ENCODE measurements around the gene CCDC6. TPM values are rescaled to one million over a fixed set of nuclear protein-coding genes. Genes with fewer than 3 reads are reported as not detected.

The CCDC6 gene
- total RNA-seq, 2 experiments from 2014 or later, result 21.6 to 22.1 TPM

DNA sequence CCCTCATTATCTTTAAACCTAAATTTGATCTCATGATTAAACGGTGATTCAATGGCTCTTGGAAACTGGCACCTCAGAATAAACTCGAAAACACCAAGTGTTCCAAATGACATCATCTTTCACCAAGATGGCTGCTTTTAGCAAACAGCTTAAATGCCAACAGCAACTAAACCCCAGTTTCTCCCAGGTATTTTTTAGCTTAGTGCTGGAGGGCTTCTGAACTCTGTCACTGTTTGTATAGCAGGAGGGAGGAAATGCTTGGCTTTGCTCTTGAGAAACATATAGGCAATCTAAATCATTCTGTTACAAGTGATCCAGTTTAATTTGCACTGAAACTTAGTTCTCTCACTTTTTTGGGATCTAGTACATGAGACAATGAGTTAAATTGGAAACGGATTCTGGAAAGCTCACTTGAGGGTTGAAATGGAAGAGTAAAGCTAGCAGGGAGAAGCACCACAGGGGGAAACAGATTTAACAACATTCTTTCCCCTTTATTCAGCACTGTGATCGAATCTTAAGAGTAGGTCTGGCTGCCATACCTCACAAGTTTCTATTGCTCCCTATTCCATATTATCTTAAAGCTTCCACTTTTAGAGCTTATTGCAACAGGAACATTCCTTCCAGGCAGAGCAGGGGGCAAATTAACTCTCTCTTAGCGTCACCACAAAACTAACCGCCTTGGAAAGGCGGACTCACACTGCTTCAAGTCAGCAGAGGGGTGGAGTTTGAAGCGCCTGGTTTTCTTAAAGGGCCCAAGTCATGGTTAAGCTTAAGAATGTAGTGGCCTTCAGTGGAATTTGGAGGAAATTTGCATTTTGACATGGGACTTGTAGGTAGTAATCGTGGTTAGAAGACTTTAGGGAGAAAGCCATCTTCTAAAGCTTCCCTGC, 1.8 kb upstream of the CCDC6 start:
- H3K36me3 ChIP-seq (ENCODE audit: insufficient read depth, low read length), result no peaks in the 10 kb centered on the region
- peaks cover 39% of the 10 kb centered on the region for H3K4me1 ChIP-seq (ENCODE audit: insufficient read depth, low read length)
- Mint-ChIP-seq H3K4me3 (peak overlapping the region; percentile 91), H3K27me3 (no peaks in the 10 kb centered on the region), H3K36me3 (ENCODE audit: low read depth) (peaks cover 11% of the 10 kb centered on the region), H3K9me3 (no peaks in the 10 kb centered on the region), H3K4me1 (ENCODE audit: low read depth) (peaks cover 49% of the 10 kb centered on the region), H3K27ac (peak overlapping the region; percentile 89)
- H3K27me3 ChIP-seq (ENCODE audit: control insufficient read depth in 1 of 2, insufficient read depth in 2 of 2, low read length in 2 of 2), result no peaks in the 10 kb centered on the region
- CTCF ChIA-PET, result interaction anchor here (0.9 kb wide), 1 partner anchor 35 kb away, joined by 3 read pairs; no protein-coding TSS in a partner anchor
- intact Hi-C loops (cut with DNase I, micrococcal nuclease), result loop anchor here (1.0 to 10.0 kb wide), 7 partner anchors 41 to 1987 kb away; partner anchors contain the start of genes CDK1 (in 2 of the 2), CISD1 (in 1 of the 2) and IPMK (in 1 of the 2)
- H3K9me3 ChIP-seq (ENCODE audit: control insufficient read depth in 1 of 2, insufficient read depth in 1 of 2, low read length in 2 of 2), result no peaks in the 10 kb centered on the region
- POLR2A ChIA-PET, result interaction anchor here (0.6 to 3.6 kb wide), 9 partner anchors 27 to 1639 kb away, joined by 3 to 30 read pairs (median 3); partner anchors contain the start of gene CISD1
- peak overlapping the region; percentile 86 for H3K4me3 ChIP-seq (ENCODE audit: low read length)
- DNase-seq (peak in 13 of 14 experiments; percentile 11 to 72 (median 30)), ATAC-seq (ENCODE audit: poor library complexity) (no peak)
- TF ChIP-seq, protein P1, sequence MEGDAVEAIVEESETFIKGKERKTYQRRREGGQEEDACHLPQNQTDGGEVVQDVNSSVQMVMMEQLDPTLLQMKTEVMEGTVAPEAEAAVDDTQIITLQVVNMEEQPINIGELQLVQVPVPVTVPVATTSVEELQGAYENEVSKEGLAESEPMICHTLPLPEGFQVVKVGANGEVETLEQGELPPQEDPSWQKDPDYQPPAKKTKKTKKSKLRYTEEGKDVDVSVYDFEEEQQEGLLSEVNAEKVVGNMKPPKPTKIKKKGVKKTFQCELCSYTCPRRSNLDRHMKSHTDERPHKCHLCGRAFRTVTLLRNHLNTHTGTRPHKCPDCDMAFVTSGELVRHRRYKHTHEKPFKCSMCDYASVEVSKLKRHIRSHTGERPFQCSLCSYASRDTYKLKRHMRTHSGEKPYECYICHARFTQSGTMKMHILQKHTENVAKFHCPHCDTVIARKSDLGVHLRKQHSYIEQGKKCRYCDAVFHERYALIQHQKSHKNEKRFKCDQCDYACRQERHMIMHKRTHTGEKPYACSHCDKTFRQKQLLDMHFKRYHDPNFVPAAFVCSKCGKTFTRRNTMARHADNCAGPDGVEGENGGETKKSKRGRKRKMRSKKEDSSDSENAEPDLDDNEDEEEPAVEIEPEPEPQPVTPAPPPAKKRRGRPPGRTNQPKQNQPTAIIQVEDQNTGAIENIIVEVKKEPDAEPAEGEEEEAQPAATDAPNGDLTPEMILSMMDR (IDR thresholded peaks at IDR 0.05), result no peak
- H3K27ac ChIP-seq (ENCODE audit: low read depth in 1 of 2, low read length in 2 of 2), result peak overlapping the region; percentile 68 to 83

DNA sequence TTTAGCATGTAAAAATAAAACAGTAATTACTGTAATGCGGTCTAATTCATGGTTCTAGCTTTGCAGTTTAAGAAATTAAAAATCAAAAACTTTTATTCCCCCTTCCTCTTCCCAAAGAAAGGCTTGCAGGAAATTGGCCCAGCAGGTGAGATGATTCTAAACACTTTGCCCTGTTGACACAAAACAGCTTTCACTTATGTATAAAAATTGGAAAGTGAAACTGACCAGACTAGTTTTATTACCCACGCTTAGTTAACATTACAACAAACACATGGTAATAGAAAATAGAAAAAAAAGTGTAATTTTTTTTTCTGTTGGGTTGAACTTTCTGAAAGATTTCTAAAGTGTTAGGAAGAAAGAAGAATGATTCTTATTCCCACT, 1.2 kb upstream of the CCDC6 start:
- DNase-seq, result peak in 2 of 14 experiments; percentile 15 to 35
- H3K36me3 ChIP-seq (ENCODE audit: insufficient read depth, low read length), result no peaks in the 10 kb centered on the region
- H3K4me1 ChIP-seq (ENCODE audit: insufficient read depth, low read length), result peaks cover 39% of the 10 kb centered on the region
- TF ChIP-seq, protein P1 (IDR thresholded peaks at IDR 0.05), result no peak
- no peaks in the 10 kb centered on the region for H3K27me3 Mint-ChIP-seq
- intact Hi-C loops (cut with DNase I, micrococcal nuclease), result loop anchor here (1.0 to 10.0 kb wide), 7 partner anchors 40 to 1987 kb away; partner anchors contain the start of genes CDK1 (in 2 of the 2), CISD1 (in 1 of the 2) and IPMK (in 1 of the 2)
- POLR2A ChIA-PET, result interaction anchor here (1.1 to 3.6 kb wide), 4 partner anchors 28 to 1523 kb away, joined by 3 to 30 read pairs (median 3); no protein-coding TSS in a partner anchor
- H3K9me3 Mint-ChIP-seq, result no peaks in the 10 kb centered on the region
- no peaks in the 10 kb centered on the region for H3K27me3 ChIP-seq (ENCODE audit: control insufficient read depth in 1 of 2, insufficient read depth in 2 of 2, low read length in 2 of 2)
- H3K9me3 ChIP-seq (ENCODE audit: control insufficient read depth in 1 of 2, insufficient read depth in 1 of 2, low read length in 2 of 2), result no peaks in the 10 kb centered on the region
- CTCF ChIA-PET, result interaction anchor here (0.9 to 1.9 kb wide), 4 partner anchors 15 to 1523 kb away, joined by 3 to 10 read pairs (median 4); partner anchors contain the start of gene TFAM
- H3K4me3 ChIP-seq (ENCODE audit: low read length), result peak overlapping the region; percentile 86
- peak overlapping the region; percentile 89 for H3K27ac Mint-ChIP-seq
- ATAC-seq (ENCODE audit: poor library complexity), result no peak
- H3K36me3 Mint-ChIP-seq (ENCODE audit: low read depth), result peaks cover 16% of the 10 kb centered on the region
- H3K4me3 Mint-ChIP-seq, result peak overlapping the region; percentile 91
- peak overlapping the region; percentile 68 to 83 for H3K27ac ChIP-seq (ENCODE audit: low read depth in 1 of 2, low read length in 2 of 2)
- peaks cover 56% of the 10 kb centered on the region for H3K4me1 Mint-ChIP-seq (ENCODE audit: low read depth)

DNA sequence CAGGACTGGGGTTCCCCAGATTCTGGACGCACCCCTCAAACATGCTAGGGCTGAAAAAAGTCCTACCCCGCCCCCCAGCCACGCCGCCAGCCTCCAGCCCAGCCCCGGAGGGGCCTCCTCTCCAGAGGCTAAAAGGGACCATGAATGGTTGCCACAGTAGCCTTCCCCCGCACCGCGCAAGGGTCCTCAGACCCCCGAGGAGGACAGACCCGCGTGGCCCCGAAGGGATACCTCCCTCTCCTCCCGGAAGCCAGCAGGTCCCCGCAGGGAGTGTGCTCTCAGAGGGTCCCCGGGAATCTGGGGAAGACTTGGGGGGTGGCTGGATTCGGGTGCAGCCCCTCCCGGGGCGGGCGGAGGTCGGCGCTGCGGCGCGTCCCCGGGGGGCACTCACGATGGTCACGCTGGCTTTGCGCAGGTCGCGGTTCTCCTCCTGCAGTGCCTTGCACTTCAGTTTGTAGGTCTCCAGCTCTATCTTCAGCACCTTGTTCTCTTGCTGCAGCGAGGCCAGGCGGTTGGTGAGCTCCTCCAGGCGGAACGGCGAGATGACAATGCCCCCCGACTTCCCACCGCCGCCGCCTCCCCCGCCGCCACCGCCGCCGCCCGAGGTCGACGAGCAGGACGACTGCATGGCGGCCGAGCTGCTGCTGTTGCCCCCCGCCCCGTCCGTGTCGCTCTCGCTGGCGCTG, 482 bp downstream of the CCDC6 start:
- intact Hi-C loops (cut with DNase I, micrococcal nuclease), result loop anchor here (2.0 to 10.0 kb wide), 6 partner anchors 39 to 1989 kb away; partner anchors contain the start of genes CDK1 (in 2 of the 2), CISD1 (in 1 of the 2) and IPMK (in 1 of the 2)
- Histone ChIP-seq H3K9me3 (ENCODE audit: control insufficient read depth in 1 of 2, insufficient read depth in 1 of 2, low read length in 2 of 2) (no peaks in the 10 kb centered on the region), H3K27me3 (ENCODE audit: control insufficient read depth in 1 of 2, insufficient read depth in 2 of 2, low read length in 2 of 2) (no peaks in the 10 kb centered on the region), H3K36me3 (ENCODE audit: insufficient read depth, low read length) (peaks cover 3% of the 10 kb centered on the region), H3K4me1 (ENCODE audit: insufficient read depth, low read length) (peaks cover 39% of the 10 kb centered on the region), H3K4me3 (ENCODE audit: low read length) (peak overlapping the region; percentile 86), H3K27ac (ENCODE audit: low read depth in 1 of 2, low read length in 2 of 2) (peak overlapping the region in 1 of 2 donors; percentile 83)
- TF ChIP-seq, protein P1 (IDR thresholded peaks at IDR 0.05), result no peak
- DNase-seq, result peak in 3 of 14 experiments; percentile 15 to 38 (median 22)
- Mint-ChIP-seq H3K27ac (peak overlapping the region; percentile 89), H3K36me3 (ENCODE audit: low read depth) (peaks cover 16% of the 10 kb centered on the region), H3K4me1 (ENCODE audit: low read depth) (peaks cover 69% of the 10 kb centered on the region), H3K27me3 (no peaks in the 10 kb centered on the region), H3K4me3 (peak overlapping the region; percentile 91), H3K9me3 (no peaks in the 10 kb centered on the region)
- POLR2A ChIA-PET, result interaction anchor here (0.6 to 3.6 kb wide), 11 partner anchors 18 to 1997 kb away, joined by 3 to 30 read pairs (median 4); partner anchors contain the start of genes IPMK and TFAM
- CTCF ChIA-PET, result interaction anchor here (0.6 to 2.3 kb wide), 15 partner anchors 8 to 1638 kb away, joined by 3 to 26 read pairs (median 5); partner anchors contain the start of genes CISD1 and IPMK
- no peak for ATAC-seq (ENCODE audit: poor library complexity)

Data from CD4-positive, alpha-beta T cell (primary cell).